ENCODE results near the gene COMMD9. TPM values are rescaled to one million over a fixed set of nuclear protein-coding genes. Genes with fewer than 3 reads are reported as not detected.

The COMMD9 gene
- total RNA-seq, 1 donor from 2014 or later: 66.1 TPM

DNA sequence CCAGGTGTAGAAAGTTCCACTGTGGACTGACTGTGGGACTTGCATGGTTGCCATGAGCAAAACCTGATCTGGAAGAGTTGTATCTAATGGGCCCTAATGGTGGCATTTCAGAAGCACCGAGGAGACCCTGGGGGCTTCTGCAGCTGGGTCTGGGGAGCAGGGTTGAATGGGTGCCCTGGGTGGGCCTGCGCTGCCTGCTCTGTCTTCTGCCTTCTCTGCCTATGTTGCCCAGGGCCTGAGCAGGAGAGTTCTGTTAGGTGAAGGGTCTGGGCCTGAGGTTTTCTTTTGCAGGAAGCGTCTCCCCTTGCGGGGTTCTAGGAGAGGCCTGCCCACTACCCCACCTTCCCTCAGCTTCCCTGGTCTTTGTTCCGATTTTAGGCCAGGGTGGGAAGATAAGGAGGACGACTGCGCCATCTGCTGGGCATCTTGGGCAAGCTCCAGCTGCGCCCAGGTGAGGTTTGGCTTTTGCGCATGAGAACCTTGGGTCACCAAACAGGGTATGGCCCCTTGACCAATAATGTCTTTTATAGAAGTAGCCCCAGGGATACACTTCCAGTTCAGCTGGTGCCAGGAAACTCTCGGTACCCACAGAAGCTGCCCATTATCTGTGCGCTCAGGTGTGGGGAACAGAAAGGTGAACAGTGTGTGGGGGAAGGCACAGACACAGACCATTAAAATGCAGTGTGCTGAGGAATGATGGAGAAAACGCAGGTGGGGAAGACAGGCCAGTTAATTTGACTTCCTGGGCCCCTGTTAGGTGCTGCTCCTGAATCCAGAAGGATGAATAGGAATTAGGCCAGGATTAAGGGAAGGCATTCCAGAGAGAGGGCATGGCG lies 23.2 kb downstream of the COMMD9 start:
- no peak overlapping the region for H3K27ac Mint-ChIP-seq (ENCODE audit: unreplicated experiment)

DNA sequence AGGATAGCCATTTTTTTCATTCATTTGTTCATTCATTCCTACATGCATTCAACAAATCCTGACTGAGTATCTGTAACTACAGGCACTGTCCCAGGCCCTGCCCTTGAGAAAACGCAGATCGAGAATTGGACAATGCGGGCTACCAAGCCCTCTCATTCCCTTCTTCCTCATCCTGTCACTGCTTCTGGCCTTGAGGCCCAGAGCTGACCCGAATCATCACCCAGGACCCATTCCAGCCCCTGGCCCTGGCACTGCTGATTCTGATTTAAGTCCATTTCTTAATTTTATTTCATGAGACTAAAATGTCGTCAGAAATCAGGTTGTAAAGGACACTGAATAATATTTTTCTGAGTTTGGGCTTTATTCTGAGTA lies 24.3 kb downstream of the COMMD9 start:
- no peak overlapping the region for H3K27ac Mint-ChIP-seq (ENCODE audit: unreplicated experiment)

More for the DNA sequence above, 23.2 kb downstream of the COMMD9 start:
- DNase-seq (ENCODE audit: low spot score): peak; percentile 73
- H3K9me3 Mint-ChIP-seq (ENCODE audit: unreplicated experiment): no peaks in the 10 kb centered on the region
- TF ChIP-seq, protein P1, sequence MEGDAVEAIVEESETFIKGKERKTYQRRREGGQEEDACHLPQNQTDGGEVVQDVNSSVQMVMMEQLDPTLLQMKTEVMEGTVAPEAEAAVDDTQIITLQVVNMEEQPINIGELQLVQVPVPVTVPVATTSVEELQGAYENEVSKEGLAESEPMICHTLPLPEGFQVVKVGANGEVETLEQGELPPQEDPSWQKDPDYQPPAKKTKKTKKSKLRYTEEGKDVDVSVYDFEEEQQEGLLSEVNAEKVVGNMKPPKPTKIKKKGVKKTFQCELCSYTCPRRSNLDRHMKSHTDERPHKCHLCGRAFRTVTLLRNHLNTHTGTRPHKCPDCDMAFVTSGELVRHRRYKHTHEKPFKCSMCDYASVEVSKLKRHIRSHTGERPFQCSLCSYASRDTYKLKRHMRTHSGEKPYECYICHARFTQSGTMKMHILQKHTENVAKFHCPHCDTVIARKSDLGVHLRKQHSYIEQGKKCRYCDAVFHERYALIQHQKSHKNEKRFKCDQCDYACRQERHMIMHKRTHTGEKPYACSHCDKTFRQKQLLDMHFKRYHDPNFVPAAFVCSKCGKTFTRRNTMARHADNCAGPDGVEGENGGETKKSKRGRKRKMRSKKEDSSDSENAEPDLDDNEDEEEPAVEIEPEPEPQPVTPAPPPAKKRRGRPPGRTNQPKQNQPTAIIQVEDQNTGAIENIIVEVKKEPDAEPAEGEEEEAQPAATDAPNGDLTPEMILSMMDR (IDR thresholded peaks at IDR 0.05; ENCODE audit: unreplicated experiment): peak; percentile 83
- H3K36me3 Mint-ChIP-seq (ENCODE audit: low read depth, unreplicated experiment): no peaks in the 10 kb centered on the region
- no peaks in the 10 kb centered on the region for H3K4me1 Mint-ChIP-seq (ENCODE audit: unreplicated experiment)
- peaks cover 6% of the 10 kb centered on the region for H3K27me3 Mint-ChIP-seq (ENCODE audit: unreplicated experiment)
- H3K4me3 Mint-ChIP-seq (ENCODE audit: unreplicated experiment): no peak overlapping the region

DNA sequence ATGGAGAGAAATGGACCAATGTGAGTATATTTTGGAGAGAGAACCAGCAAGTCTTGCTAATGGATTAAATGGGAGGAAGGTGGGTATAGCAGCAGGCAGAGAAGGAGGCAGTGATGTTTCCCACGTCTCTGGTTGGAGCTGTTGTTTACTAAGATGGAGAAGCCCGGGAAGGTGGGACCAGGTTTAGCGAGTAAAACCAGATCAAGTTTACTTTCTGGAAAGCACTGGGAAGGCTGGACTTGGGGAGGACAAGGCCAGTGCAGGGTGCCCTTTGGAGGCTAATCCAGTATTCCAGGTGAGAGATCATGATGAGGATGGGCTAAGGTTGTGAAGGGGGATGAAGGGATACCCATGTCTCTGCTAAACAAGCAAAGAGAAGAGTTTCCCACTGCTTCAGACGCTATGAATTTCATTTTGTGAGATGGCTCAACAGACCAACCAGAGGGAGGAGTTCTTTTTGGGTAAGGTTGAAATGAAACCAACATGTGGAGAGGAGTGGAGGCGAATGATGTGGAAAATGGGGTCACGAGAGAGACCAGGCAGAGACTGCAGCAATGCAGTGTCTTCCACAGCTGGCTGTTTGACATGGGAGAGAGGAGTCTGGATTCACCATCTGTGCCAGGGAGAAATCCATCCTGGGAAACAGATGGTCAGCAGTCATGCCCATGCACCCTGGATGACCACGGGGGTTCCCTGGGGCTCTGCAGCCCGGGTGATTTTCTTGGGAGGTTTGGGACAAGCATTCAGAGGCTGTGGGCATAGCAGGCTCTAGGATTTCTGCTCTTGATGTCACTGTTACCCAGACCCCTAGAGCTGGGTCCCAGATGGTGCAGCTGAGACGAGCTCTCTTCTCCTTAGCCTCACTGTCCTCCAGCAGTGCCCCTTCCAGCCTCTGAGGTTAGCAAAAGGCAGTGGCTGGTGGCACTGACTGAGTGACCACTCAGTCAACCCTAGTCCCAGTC lies 24.9 kb downstream of the COMMD9 start:
- H3K36me3 Mint-ChIP-seq (ENCODE audit: low read depth, unreplicated experiment): no peaks in the 10 kb centered on the region
- TF ChIP-seq, protein P1 (IDR thresholded peaks at IDR 0.05; ENCODE audit: unreplicated experiment): no peak
- no peaks in the 10 kb centered on the region for H3K4me1 Mint-ChIP-seq (ENCODE audit: unreplicated experiment)
- H3K27ac Mint-ChIP-seq (ENCODE audit: unreplicated experiment): no peak overlapping the region
- H3K4me3 Mint-ChIP-seq (ENCODE audit: unreplicated experiment): no peak overlapping the region
- DNase-seq (ENCODE audit: low spot score): no peak
- H3K9me3 Mint-ChIP-seq (ENCODE audit: unreplicated experiment): no peaks in the 10 kb centered on the region
- H3K27me3 Mint-ChIP-seq (ENCODE audit: unreplicated experiment): peaks cover 6% of the 10 kb centered on the region

More for the DNA sequence above, 24.3 kb downstream of the COMMD9 start:
- TF ChIP-seq, protein P1 (IDR thresholded peaks at IDR 0.05; ENCODE audit: unreplicated experiment): no peak
- no peak for DNase-seq (ENCODE audit: low spot score)
- no peaks in the 10 kb centered on the region for H3K36me3 Mint-ChIP-seq (ENCODE audit: low read depth, unreplicated experiment)
- H3K27me3 Mint-ChIP-seq (ENCODE audit: unreplicated experiment): peaks cover 6% of the 10 kb centered on the region
- no peaks in the 10 kb centered on the region for H3K4me1 Mint-ChIP-seq (ENCODE audit: unreplicated experiment)
- H3K4me3 Mint-ChIP-seq (ENCODE audit: unreplicated experiment): no peak overlapping the region
- H3K9me3 Mint-ChIP-seq (ENCODE audit: unreplicated experiment): no peaks in the 10 kb centered on the region

DNA sequence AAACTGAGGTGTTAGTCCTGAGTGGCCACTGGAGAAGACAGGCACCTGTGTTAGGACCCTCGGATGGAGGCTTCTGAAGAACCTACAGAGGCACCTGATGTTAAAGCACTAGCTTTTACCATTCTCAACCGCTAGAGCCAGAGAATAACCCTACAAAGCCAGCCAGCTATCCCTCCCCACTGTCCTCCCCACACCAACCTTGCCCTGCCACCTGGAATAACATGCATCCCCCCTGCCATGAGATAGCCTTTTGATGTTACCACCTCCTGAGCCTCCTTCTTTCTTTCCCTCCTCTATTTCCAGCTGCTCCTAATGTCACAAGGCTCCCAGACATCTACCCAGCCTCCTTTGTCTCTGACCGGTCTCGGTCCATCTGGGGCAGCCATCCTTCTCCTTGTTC lies 28.1 kb downstream of the COMMD9 start:
- no peak for DNase-seq (ENCODE audit: low spot score)
- H3K4me1 Mint-ChIP-seq (ENCODE audit: unreplicated experiment): peaks cover 5% of the 10 kb centered on the region
- TF ChIP-seq, protein P1 (IDR thresholded peaks at IDR 0.05; ENCODE audit: unreplicated experiment): no peak
- no peaks in the 10 kb centered on the region for H3K36me3 Mint-ChIP-seq (ENCODE audit: low read depth, unreplicated experiment)
- peaks cover 10% of the 10 kb centered on the region for H3K27me3 Mint-ChIP-seq (ENCODE audit: unreplicated experiment)
- H3K27ac Mint-ChIP-seq (ENCODE audit: unreplicated experiment): no peak overlapping the region
- no peaks in the 10 kb centered on the region for H3K9me3 Mint-ChIP-seq (ENCODE audit: unreplicated experiment)
- no peak overlapping the region for H3K4me3 Mint-ChIP-seq (ENCODE audit: unreplicated experiment)
